Measurements from ENCODE around the gene CBX6.
A peak's percentile ranks its signal among the peaks of the same experiment; 100 is the strongest.

CBX6 gene

GRCh38 chr22:38868886-38869381 lies 3.1 kb downstream of the CBX6 start:
- DNase-seq, result peak; percentile 48
- peak; percentile 93 for TF ChIP-seq CTCF (IDR thresholded peaks at IDR 0.05; ENCODE audit: low read depth, low read length, missing control alignments)
- in situ Hi-C loops (cut with HindIII; ENCODE audit: low pct_ligation_motif_present, low sequenced_read_pairs), result no loop called here
- no peak overlapping the region for H3K27ac ChIP-seq
- H3K27me3 ChIP-seq (replicated peaks), result no peaks in the 10 kb centered on the region
- H3K4me3 ChIP-seq (ENCODE audit: low read depth, low read length), result no peak overlapping the region
- peaks cover 9% of the 10 kb centered on the region for H3K36me3 ChIP-seq (replicated peaks)

GRCh38 chr22:38868286-38868721 lies 3.7 kb downstream of the CBX6 start:
- DNase-seq, result no peak
- H3K27me3 ChIP-seq (replicated peaks), result no peaks in the 10 kb centered on the region
- no peak overlapping the region for H3K4me3 ChIP-seq (ENCODE audit: low read depth, low read length)
- H3K27ac ChIP-seq, result no peak overlapping the region
- no peak for TF ChIP-seq CTCF (IDR thresholded peaks at IDR 0.05; ENCODE audit: low read depth, low read length, missing control alignments)
- peaks cover 9% of the 10 kb centered on the region for H3K36me3 ChIP-seq (replicated peaks)
- in situ Hi-C loops (cut with HindIII; ENCODE audit: low pct_ligation_motif_present, low sequenced_read_pairs), result no loop called here

- TF ChIP-seq CTCF (IDR thresholded peaks at IDR 0.05; ENCODE audit: low read depth, low read length, missing control alignments), result no peak
- H3K27me3 ChIP-seq (replicated peaks), result no peaks in the 10 kb centered on the region
- peaks cover 9% of the 10 kb centered on the region for H3K36me3 ChIP-seq (replicated peaks)
- in situ Hi-C loops (cut with HindIII; ENCODE audit: low pct_ligation_motif_present, low sequenced_read_pairs), result no loop called here
- H3K27ac ChIP-seq, result no peak overlapping the region
- DNase-seq, result no peak
- H3K4me3 ChIP-seq (ENCODE audit: low read depth, low read length), result no peak overlapping the region
These were observed 4.3 kb downstream of the CBX6 start for GRCh38 chr22:38867471-38868285.

- Histone ChIP-seq H3K36me3 (replicated peaks) (peaks cover 9% of the 10 kb centered on the region), H3K4me3 (ENCODE audit: low read depth, low read length) (no peak overlapping the region), H3K27me3 (replicated peaks) (no peaks in the 10 kb centered on the region), H3K27ac (no peak overlapping the region)
- DNase-seq, result no peak
- TF ChIP-seq CTCF (IDR thresholded peaks at IDR 0.05; ENCODE audit: low read depth, low read length, missing control alignments), result no peak
- in situ Hi-C loops (cut with HindIII; ENCODE audit: low pct_ligation_motif_present, low sequenced_read_pairs), result no loop called here
These were observed 4.9 kb downstream of the CBX6 start for GRCh38 chr22:38867124-38867455.

- no peak overlapping the region for H3K27ac ChIP-seq
- DNase-seq, result no peak
- in situ Hi-C loops (cut with HindIII; ENCODE audit: low pct_ligation_motif_present, low sequenced_read_pairs), result no loop called here
- no peaks in the 10 kb centered on the region for H3K27me3 ChIP-seq (replicated peaks)
- no peak for TF ChIP-seq CTCF (IDR thresholded peaks at IDR 0.05; ENCODE audit: low read depth, low read length, missing control alignments)
- H3K4me3 ChIP-seq (ENCODE audit: low read depth, low read length), result no peak overlapping the region
- H3K36me3 ChIP-seq (replicated peaks), result peaks cover 9% of the 10 kb centered on the region
These were observed 5.5 kb downstream of the CBX6 start for GRCh38 chr22:38866399-38867123.

Measured in brain microvascular endothelial cell (primary cell).